Bronchial epithelial cell (primary cell): ENCODE results near the gene DLGAP1. TPM values are rescaled to one million over a fixed set of nuclear protein-coding genes. Genes with fewer than 3 reads are reported as not detected.
A peak's percentile ranks its signal among the peaks of the same experiment; 100 is the strongest.

Source experiments
- DNase-seq: peaks from one replicate; pipeline ENCODE4 v3.0.0-alpha.2; 2010; ENCODE audit warnings: low read depth
- FAIRE-seq: peaks from 2 replicates; lab custom pipeline; 2011; peaks lifted over from hg19 to GRCh38; lab: Jason Lieb, UNC
- H3K27me3 ChIP-seq: 2 replicates; pipeline ENCODE4 v1.5.1; 2011; ENCODE audit warnings: low read length; ENCODE audit not compliant: control insufficient read depth, insufficient read depth
- H3K36me3 ChIP-seq: 2 replicates; pipeline ENCODE4 v1.5.1; 2011; ENCODE audit warnings: low read length; ENCODE audit not compliant: control insufficient read depth, insufficient read depth
- H3K4me3 ChIP-seq: 2 replicates; pipeline ENCODE4 v1.5.1; 2011; ENCODE audit warnings: mild to moderate bottlenecking, low read depth, low read length, control low read depth
- CTCF ChIP-seq: IDR thresholded peaks from 2 replicates; pipeline ENCODE4 v1.5.1; 2011; ENCODE audit warnings: mild to moderate bottlenecking, moderate library complexity, low read length, control low read depth, inconsistent platforms; ENCODE audit not compliant: insufficient read depth, severe bottlenecking
- total RNA-seq: library from RNA; depleted of rRNA; stranded (reverse); fragments of >200 nt; gene quantifications from 2 replicates; pipeline ENCODE4 v1.2.1, GENCODE V29; 2014

Gene DLGAP1
- total RNA-seq, 1 donor from 2014 or later: not detected

GRCh38 chr18:3624935-3625741, 830.0 kb downstream of the DLGAP1 start:
- peak; percentile 93 for DNase-seq
- H3K4me3 ChIP-seq: peak overlapping the region; percentile 9
- peak; percentile 32 for FAIRE-seq
- TF ChIP-seq CTCF: no peak
- no peaks in the 10 kb centered on the region for H3K27me3 ChIP-seq
- no peaks in the 10 kb centered on the region for H3K36me3 ChIP-seq

GRCh38 chr18:3624546-3624934, 830.6 kb downstream of the DLGAP1 start:
- TF ChIP-seq CTCF: no peak
- Histone ChIP-seq H3K4me3 (peak overlapping the region; percentile 9), H3K36me3 (no peaks in the 10 kb centered on the region), H3K27me3 (no peaks in the 10 kb centered on the region)
- FAIRE-seq: no peak
- no peak for DNase-seq

DNA sequence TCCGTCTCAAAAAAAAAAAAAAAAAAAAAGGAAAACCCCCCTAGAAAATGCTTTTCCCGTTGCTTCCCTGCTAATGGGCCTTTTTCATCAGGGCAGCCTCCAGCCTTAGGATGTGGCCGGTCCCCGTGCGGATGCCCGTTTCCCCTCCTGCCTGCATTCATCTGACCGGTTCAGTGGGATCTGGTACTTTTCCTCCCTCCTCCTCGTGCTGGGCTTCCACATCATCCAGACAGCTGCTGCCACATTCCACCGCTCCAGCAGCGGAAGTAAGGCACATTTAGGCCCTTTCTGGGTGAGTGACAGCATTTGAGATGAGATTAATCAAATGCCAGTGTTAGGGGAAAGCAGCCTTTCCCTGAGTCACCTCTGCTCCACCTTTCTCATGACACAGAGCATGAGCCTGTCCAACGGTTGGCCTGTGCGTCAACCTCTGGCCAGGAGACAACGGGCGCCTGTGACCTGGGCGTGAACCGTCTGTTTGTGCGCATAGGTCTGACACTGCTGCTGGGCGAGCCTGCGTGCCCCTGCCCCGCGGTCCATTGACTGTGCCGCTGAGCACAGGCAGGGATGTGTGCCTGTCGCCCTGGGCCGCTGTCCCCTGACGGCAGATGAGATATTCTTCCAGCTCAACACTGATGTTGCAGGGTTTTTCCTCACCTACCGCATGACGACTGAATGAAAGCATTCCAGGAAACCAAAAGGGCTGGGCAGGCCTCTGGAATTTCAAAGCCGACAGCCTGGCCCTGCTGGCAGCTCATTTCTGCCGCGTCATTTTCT, 831.1 kb downstream of the DLGAP1 start:
- FAIRE-seq (no peak), DNase-seq (peak; percentile 96)
- TF ChIP-seq CTCF: no peak
- Histone ChIP-seq H3K36me3 (no peaks in the 10 kb centered on the region), H3K4me3 (peak overlapping the region; percentile 15), H3K27me3 (no peaks in the 10 kb centered on the region)

DNA sequence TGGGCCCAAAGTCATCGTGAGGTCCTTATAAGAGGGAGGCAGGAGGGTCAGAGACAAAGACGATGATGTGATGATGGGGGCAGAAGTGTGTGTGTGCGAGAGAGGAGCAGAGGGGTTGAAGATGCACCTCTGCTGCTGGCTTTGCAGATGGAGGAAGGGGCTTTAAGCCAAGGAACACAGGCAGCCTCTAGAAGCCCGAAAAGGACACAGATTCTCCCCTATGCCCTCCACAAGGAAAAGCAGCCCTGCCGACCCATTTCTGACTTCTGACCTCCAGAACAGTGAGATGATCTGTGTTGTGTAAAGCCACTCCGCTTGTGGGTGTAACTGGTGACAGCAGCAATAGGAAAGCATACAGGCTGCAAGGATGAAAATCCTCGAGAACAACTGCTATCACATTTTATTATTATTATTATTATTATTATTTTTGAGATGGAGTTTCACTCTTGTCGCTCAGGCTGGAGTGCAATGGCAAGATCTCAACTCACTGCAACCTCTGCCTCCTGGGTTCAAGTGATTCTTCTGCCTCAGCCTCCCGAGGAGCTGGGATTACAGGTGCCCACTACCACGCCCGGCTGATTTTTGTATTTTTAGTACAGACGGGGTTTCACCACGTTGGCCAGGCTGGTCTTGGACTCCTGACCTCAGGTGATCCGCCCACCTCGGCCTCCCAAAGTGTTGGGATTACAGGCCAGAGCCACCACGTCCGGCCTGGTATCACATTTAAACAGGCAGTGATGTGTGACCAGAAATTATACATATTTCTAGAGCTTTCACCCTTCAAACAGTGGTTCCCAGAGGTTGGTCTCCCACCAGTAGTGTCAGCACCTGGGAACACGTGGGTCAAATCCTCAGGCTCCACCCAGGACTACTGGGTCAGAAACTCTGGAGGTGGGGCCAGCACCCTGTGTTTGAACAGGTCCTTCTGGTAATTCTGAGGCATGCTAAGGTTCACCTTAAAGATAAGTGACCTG, 834.7 kb downstream of the DLGAP1 start:
- DNase-seq (no peak), FAIRE-seq (no peak)
- Histone ChIP-seq H3K27me3 (no peaks in the 10 kb centered on the region), H3K4me3 (no peak overlapping the region), H3K36me3 (no peaks in the 10 kb centered on the region)
- TF ChIP-seq CTCF: no peak

DNA sequence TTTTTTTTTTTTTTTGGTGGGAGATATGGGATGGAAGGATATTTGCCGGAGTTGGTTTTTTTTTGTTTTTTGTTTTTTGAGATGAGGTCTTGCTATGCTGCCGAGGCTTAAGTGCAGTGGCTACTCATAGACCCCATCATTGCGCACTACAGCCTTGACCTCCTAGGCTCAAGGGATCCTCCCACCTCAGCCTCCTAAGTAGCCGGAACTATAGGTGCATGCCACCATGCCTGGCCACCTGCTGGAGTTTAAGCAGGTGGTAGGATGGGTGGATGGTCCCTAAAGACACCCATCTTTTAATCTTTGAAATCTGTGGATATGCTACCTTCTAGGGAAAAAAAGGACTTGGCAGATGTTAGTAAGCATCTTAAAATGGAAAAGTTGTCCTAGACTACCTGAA, 835.4 kb downstream of the DLGAP1 start:
- Histone ChIP-seq H3K4me3 (no peak overlapping the region), H3K36me3 (no peaks in the 10 kb centered on the region), H3K27me3 (no peaks in the 10 kb centered on the region)
- FAIRE-seq (no peak), DNase-seq (no peak)
- no peak for TF ChIP-seq CTCF
